Stomach (tissue), 9 donors: ENCODE measurements around the gene RENBP. TPM values are rescaled to one million over a fixed set of nuclear protein-coding genes. Genes with fewer than 3 reads are reported as not detected.

Experiments used
- DNase-seq, 2 donors: peaks; one replicate each; pipeline versions ENCODE4 v3.0.0 to v3.0.0-alpha.2; 2013 to 2019
- H3K27ac ChIP-seq, 5 donors: fragments of 200-600 bp in 4 of 5; sonication (generic) in 4 of 5; one replicate each; pipeline ENCODE4 v1.5.1; 2013 to 2019; ENCODE audit warnings: mild to moderate bottlenecking in 1 of 5, moderate library complexity in 1 of 5
- H3K27me3 ChIP-seq, 3 donors: fragments of 200-600 bp; sonication (generic); one replicate each; pipeline ENCODE4 v1.5.1; 2017 to 2019; ENCODE audit warnings: mixed run types in 1 of 3
- H3K36me3 ChIP-seq, 4 donors: fragments of 200-600 bp; sonication (generic); 1 replicate in 3 of 4; 2 replicates in 1 of 4; pipeline ENCODE4 v1.5.1; 2016 to 2019
- H3K4me1 ChIP-seq, 4 donors: fragments of 200-600 bp; sonication (generic); one replicate each; pipeline ENCODE4 v1.5.1; 2016 to 2019
- H3K4me3 ChIP-seq, 4 donors: fragments of 200-600 bp; sonication (generic) in 3 of 4; one replicate each; pipeline ENCODE4 v1.5.1; 2016 to 2019; ENCODE audit warnings: mild to moderate bottlenecking in 1 of 4
- H3K9me3 ChIP-seq, 4 donors: fragments of 200-600 bp; sonication (generic); one replicate each; pipeline ENCODE4 v1.5.1; 2016 to 2019
- CTCF ChIP-seq, 7 experiments: fragments of 450-650 bp in 4 of 7; fragments of 200-600 bp in 3 of 7; sonication (generic) in 3 of 7; IDR thresholded peaks; one replicate each; pipeline ENCODE4 v1.5.1; 2016 to 2019; ENCODE audit warnings: antibody characterized with exemption in 7 of 7, control low read depth in 2 of 7, mild to moderate bottlenecking in 1 of 7
- EP300 ChIP-seq: sonication (generic); formaldehyde crosslinking; IDR thresholded peaks from one replicate; pipeline ENCODE4 v1.6.1; 2017; ENCODE audit warnings: antibody characterized with exemption
- POLR2A ChIP-seq, 4 donors: fragments of 450-650 bp; IDR thresholded peaks; one replicate each; pipeline ENCODE4 v1.6.1; 2016; ENCODE audit warnings: antibody characterized with exemption in 4 of 4, control low read depth in 2 of 4, mild to moderate bottlenecking in 1 of 4, moderate library complexity in 1 of 4
- POLR2AphosphoS5 ChIP-seq, 3 donors: sonication (generic); formaldehyde crosslinking; IDR thresholded peaks; one replicate each; pipeline ENCODE4 v1.6.1; 2016; ENCODE audit warnings: antibody characterized with exemption in 3 of 3
- WGBS, 5 donors: extraction: QIAGEN DNeasy Blood & Tissue Kit in 3 of 5; methylation state at CpG; one replicate each; pipeline versions ENCODE4 v1.1.5 to v1.1.7; 2013 to 2018; 5-methylcytosine and 5-hydroxymethylcytosine counted together
- intact Hi-C: fragments of 100-400 bp; cut with DNase I; formaldehyde crosslinking; loops from one replicate; pipeline ENCODE4 v1.15.1; 2023; ENCODE audit warnings: low total_unique reads
- polyA plus RNA-seq, 3 donors: library from polyadenylated mRNA; stranded (reverse); fragments of 200-250 nt; gene quantifications; one replicate each; pipeline ENCODE4 v1.2.3, GENCODE V29; 2013
- total RNA-seq, 5 donors: library from RNA; depleted of rRNA; stranded (reverse); fragments of >200 nt; gene quantifications; one replicate each; pipeline versions ENCODE4 v1.1.0 to v1.2.3, GENCODE V29; 2014 to 2016
- donor health status: healthy with polysubstance abuse.
- donor health status: Bipolar disorder and iron deficiency.
- donor health status: healthy.

The RENBP gene
- total and polyA plus RNA-seq, 8 donors: 2.3 to 12.7 (median 8.1) TPM; not detected in 3

- Histone ChIP-seq H3K36me3 (no peaks in the 10 kb centered on the region), H3K4me3 (no peak overlapping the region), H3K9me3 (no peaks in the 10 kb centered on the region), H3K27ac (no peak overlapping the region), H3K27me3 (no peaks in the 10 kb centered on the region), H3K4me1 (peaks cover 0 to 23% (median 19%) of the 10 kb centered on the region in 4 donors)
- WGBS, 5 donors: 68 to 79% (median 76%) methylated on average over 9 to 10 of the region's 10 CpGs
- no peak for DNase-seq
- intact Hi-C loops: no loop called here
- TF ChIP-seq POLR2AphosphoS5 (IDR thresholded peaks at IDR 0.05) (no peak), CTCF (IDR thresholded peaks at IDR 0.05) (no peak), EP300 (no peak)
These were observed 6.1 kb downstream of the RENBP start for GRCh38 chrX:153938226-153938786.

DNA sequence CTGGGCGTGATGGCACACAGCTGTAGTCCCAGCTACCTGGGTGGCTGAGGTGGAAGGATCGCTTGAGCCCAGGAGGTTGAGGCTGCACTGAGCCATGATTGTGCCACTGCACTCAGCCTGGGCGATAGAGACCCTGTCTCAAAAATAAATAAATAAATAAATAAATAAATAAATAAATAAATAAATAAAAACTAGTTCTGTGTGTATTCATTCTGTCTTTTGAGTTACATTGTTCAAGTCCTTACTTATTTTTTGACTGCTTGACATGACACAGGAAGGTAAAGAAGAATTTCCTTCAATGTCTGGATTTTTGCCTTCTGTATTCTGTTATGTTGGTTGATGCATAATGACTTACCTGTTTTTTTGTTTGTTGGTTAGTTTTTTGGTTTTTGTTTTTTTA lies 7.4 kb downstream of the RENBP start:
- WGBS, 5 donors: 79 to 92% (median 84%) methylated on average over 3 of the region's 3 CpGs
- no peak for DNase-seq
- Histone ChIP-seq H3K27ac (no peak overlapping the region), H3K9me3 (no peaks in the 10 kb centered on the region), H3K36me3 (peaks cover 0 to 8% (median 5%) of the 10 kb centered on the region in 4 donors), H3K27me3 (no peaks in the 10 kb centered on the region), H3K4me1 (peaks cover 0 to 28% (median 23%) of the 10 kb centered on the region in 4 donors), H3K4me3 (no peak overlapping the region)
- no peak for TF ChIP-seq POLR2AphosphoS5 (IDR thresholded peaks at IDR 0.05)
- no peak for TF ChIP-seq POLR2A (IDR thresholded peaks at IDR 0.05)
- TF ChIP-seq EP300: no peak
- no peak for TF ChIP-seq CTCF (IDR thresholded peaks at IDR 0.05)
- intact Hi-C loops: no loop called here

GRCh38 chrX:153935326-153935851 lies 9.1 kb downstream of the RENBP start:
- Histone ChIP-seq H3K27ac (peak overlapping the region in 3 of 5 donors; percentile 47 to 86 (median 77)), H3K36me3 (peaks cover 3 to 24% (median 22%) of the 10 kb centered on the region in 4 donors), H3K9me3 (no peaks in the 10 kb centered on the region), H3K4me1 (peaks cover 0 to 33% (median 21%) of the 10 kb centered on the region in 4 donors), H3K4me3 (peak overlapping the region; percentile 64 to 85 (median 76)), H3K27me3 (no peaks in the 10 kb centered on the region)
- TF ChIP-seq CTCF (IDR thresholded peaks at IDR 0.05): no peak
- TF ChIP-seq POLR2AphosphoS5 (IDR thresholded peaks at IDR 0.05): no peak
- TF ChIP-seq POLR2A (IDR thresholded peaks at IDR 0.05): no peak
- TF ChIP-seq EP300: no peak
- WGBS, 5 donors: 6 to 35% (median 29%) methylated on average over 7 to 28 of the region's 32 CpGs
- intact Hi-C loops: no loop called here
- no peak for DNase-seq

DNA sequence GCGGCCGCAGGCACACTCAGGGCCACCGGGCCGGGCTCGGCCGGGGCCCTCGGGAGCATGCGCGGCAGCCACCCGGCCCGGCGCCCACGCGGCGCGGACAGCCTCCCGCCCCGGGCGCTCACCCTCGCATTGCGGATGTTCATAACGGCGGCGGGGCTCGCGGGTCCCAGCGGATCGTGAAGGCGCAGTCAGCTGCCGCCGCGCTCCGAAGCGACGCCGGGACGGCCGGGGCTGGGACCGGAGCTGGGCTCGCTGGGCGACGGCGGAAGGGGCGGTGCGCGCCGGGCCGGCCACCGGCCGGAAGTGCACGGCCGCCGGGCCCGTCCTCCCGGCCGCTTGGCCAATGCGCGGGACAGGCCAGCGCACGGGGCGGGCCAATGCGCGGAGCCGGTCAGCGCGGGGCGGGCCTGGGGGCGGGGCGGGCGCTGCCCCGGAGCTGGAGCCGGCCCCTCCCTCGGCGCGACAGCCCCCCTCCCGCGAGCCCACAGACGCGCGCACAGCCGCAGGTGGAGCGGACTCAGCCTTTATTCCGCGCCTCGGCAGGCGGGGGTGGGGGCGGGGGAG lies 9.6 kb downstream of the RENBP start, which contains the start of gene NAA10:
TSS of gene NAA10 (minus strand) at position 276 of the 564 bp plus-strand sequence. CDS start at position 143, 133 bp downstream.
- H3K27ac ChIP-seq: peak within 1 kb of the TSS; percentile 16 to 86 (median 61)
- TF ChIP-seq CTCF (IDR thresholded peaks at IDR 0.05): no peak
- TF ChIP-seq EP300: no peak
- no peak for TF ChIP-seq POLR2AphosphoS5 (IDR thresholded peaks at IDR 0.05)
- TF ChIP-seq POLR2A (IDR thresholded peaks at IDR 0.05): no peak
- DNase-seq: peak; percentile 80 to 93
- peaks cover 4 to 30% (median 26%) of the 10 kb centered on the region in 4 donors for H3K36me3 ChIP-seq
- intact Hi-C loops: no loop called here
- peaks cover 0 to 39% (median 21%) of the 10 kb centered on the region in 4 donors for H3K4me1 ChIP-seq
- 0 to 13% (median 1%) methylated on average over 5 to 56 of the region's 87 CpGs; no CpG with 5 or more reads in 1 of the 5 donors for WGBS, 5 donors
- H3K9me3 ChIP-seq: no peaks in the 10 kb centered on the region
- H3K27me3 ChIP-seq: no peaks in the 10 kb centered on the region
- H3K4me3 ChIP-seq: peak within 1 kb of the TSS; percentile 64 to 85 (median 76)
